Ovary (tissue), 9 donors: ENCODE measurements around the gene MTAP. TPM values are rescaled to one million over a fixed set of nuclear protein-coding genes. Genes with fewer than 3 reads are reported as not detected.

Source experiments
- DNase-seq, 5 donors: peaks; one replicate each; pipeline ENCODE4 v3.0.0-alpha.2; 2019 to 2020
- H3K27ac ChIP-seq, 2 donors: fragments of 200-600 bp; one replicate each; pipeline versions ENCODE4 v1.5.1 to v1.8.0; 2019 to 2022
- H3K27me3 ChIP-seq: fragments of 200-600 bp; one replicate; pipeline ENCODE4 v1.8.0; 2022
- H3K36me3 ChIP-seq: fragments of 200-600 bp; sonication (generic); one replicate; pipeline ENCODE4 v1.5.1; 2019
- H3K4me1 ChIP-seq: one replicate; pipeline ENCODE4 v1.8.1; 2013; ENCODE audit warnings: mild to moderate bottlenecking, moderate library complexity; ENCODE audit not compliant: insufficient read depth
- H3K4me3 ChIP-seq: fragments of 200-600 bp; sonication (generic); one replicate; pipeline ENCODE4 v1.5.1; 2017
- H3K9me3 ChIP-seq, 2 donors: fragments of 200-600 bp in 1 of 2; sonication (generic) in 1 of 2; one replicate each; pipeline versions ENCODE4 v1.5.1 to v1.8.1; 2013 to 2019; ENCODE audit warnings: mild to moderate bottlenecking in 1 of 2, moderate library complexity in 1 of 2
- EP300 ChIP-seq: sonication (generic); formaldehyde crosslinking; IDR thresholded peaks from one replicate; pipeline ENCODE4 v1.6.1; 2017; ENCODE audit warnings: antibody characterized with exemption
- POLR2A ChIP-seq: fragments of 450-650 bp; IDR thresholded peaks from one replicate; pipeline ENCODE4 v1.6.1; 2017; ENCODE audit warnings: antibody characterized with exemption, mild to moderate bottlenecking, moderate library complexity
- WGBS, 3 donors: extraction: QIAGEN DNeasy Blood & Tissue Kit in 1 of 3; methylation state at CpG; one replicate each; pipeline versions ENCODE4 v1.1.5 to v1.1.7; 2013 to 2017; 5-methylcytosine and 5-hydroxymethylcytosine counted together
- intact Hi-C, 4 donors: fragments of 100-400 bp; cut with DNase I; formaldehyde crosslinking; loops; one replicate each; pipeline versions ENCODE4 v1.11.0 to v1.15.1; 2022 to 2023
- polyA plus RNA-seq, 2 donors: library from polyadenylated mRNA; stranded (reverse); fragments of 200-250 nt in 1 of 2; fragments of 350-450 nt in 1 of 2; fragmentation: Illumina TruSeq in 1 of 2; extraction: RNeasy Lipid Tissue Mini Kit (QIAGEN cat#74804) in 1 of 2; gene quantifications; one replicate each; pipeline ENCODE4 v1.2.3, GENCODE V29; 2013 to 2014
- total RNA-seq, 7 donors: library from RNA; depleted of rRNA in 2 of 7; stranded (reverse); fragments of >200 nt in 2 of 7; fragmentation: NEBNext Ultra II Directional in 3 of 7; extraction: Animal tissue kit (Norgen Biotek cat#: 25700) in 3 of 7; gene quantifications; one replicate each; pipeline versions ENCODE4 v1.1.0 to v1.2.4, GENCODE V29; 2016 to 2023
- TF ChIP-seq, protein P1 (sequence below), 3 donors: fragments of 450-650 bp in 2 of 3; fragments of 200-600 bp in 1 of 3; IDR thresholded peaks; one replicate each; pipeline versions ENCODE4 v1.5.1 to v1.8.0; 2016 to 2022; ENCODE audit warnings: antibody characterized with exemption in 3 of 3, mild to moderate bottlenecking in 1 of 3
- donor health status: DM: no; HTN: no; CAD: no; lungs with moderate emphysema.
- donor health status: DM: no; HTN: no; CAD: no.
- donor health status: Bipolar disorder and iron deficiency.
- donor health status: DM: yes; HTN: yes; CAD: no.
- donor health status: DM: no; HTN: no; CAD: no.
- donor health status: DM: yes; HTN: yes; CAD: no.

MTAP gene
- total and polyA plus RNA-seq, 9 donors, result 12.2 to 43.3 (median 34.0) TPM

DNA sequence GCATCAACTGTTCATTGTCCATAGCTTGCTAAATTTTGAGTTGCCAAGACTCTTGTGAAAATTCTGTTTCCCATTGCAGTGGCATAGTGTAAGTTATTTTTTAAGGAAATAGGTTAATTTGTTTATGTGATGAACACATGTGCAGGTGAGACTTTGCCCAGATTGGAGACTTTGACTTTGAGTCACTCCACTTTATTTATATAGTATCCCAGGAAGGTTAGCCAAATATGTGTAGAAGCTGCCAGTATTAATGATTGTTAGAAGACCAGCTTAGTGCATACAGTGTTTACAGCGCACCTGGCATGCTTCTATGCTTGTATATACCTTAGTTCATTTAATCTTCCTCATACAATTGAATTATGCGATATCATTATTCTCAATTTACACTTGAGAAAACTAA is 51.0 kb downstream of the MTAP start:
- Histone ChIP-seq H3K27ac (no peak overlapping the region), H3K9me3 (no peaks in the 10 kb centered on the region), H3K4me3 (no peak overlapping the region), H3K27me3 (no peaks in the 10 kb centered on the region), H3K36me3 (no peaks in the 10 kb centered on the region), H3K4me1 (peaks cover 9% of the 10 kb centered on the region)
- TF ChIP-seq, protein P1, sequence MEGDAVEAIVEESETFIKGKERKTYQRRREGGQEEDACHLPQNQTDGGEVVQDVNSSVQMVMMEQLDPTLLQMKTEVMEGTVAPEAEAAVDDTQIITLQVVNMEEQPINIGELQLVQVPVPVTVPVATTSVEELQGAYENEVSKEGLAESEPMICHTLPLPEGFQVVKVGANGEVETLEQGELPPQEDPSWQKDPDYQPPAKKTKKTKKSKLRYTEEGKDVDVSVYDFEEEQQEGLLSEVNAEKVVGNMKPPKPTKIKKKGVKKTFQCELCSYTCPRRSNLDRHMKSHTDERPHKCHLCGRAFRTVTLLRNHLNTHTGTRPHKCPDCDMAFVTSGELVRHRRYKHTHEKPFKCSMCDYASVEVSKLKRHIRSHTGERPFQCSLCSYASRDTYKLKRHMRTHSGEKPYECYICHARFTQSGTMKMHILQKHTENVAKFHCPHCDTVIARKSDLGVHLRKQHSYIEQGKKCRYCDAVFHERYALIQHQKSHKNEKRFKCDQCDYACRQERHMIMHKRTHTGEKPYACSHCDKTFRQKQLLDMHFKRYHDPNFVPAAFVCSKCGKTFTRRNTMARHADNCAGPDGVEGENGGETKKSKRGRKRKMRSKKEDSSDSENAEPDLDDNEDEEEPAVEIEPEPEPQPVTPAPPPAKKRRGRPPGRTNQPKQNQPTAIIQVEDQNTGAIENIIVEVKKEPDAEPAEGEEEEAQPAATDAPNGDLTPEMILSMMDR (IDR thresholded peaks at IDR 0.05), result no peak
- TF ChIP-seq POLR2A (no peak), EP300 (no peak)
- WGBS, 3 donors, result 94 to 97% (median 95%) methylated on average over 2 of the region's 2 CpGs
- DNase-seq, result no peak
- intact Hi-C loops, result no loop called here

DNA sequence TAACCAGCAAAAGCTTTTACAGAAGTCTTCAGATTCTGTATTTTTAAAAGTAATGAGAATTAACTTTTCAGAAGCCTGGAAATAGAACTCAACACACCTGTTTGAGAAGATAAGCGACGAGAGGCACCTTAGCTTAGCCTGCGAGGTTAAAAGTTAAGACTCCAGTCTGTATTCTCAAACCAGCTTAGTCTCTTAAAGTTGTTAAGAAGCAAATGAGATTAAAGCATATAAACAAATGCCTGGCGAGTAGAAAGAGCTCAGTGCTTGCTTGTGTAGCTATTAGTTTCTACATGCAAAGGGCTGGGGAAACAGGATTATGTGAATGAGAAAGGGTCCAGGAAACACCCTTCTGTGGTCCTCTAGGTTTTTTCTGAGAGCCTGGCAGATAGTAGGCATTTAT is 51.7 kb downstream of the MTAP start:
- no peaks in the 10 kb centered on the region for H3K36me3 ChIP-seq
- DNase-seq, result no peak
- no peaks in the 10 kb centered on the region for H3K9me3 ChIP-seq
- TF ChIP-seq, protein P1 (IDR thresholded peaks at IDR 0.05), result no peak
- TF ChIP-seq EP300, result no peak
- TF ChIP-seq POLR2A, result no peak
- H3K4me3 ChIP-seq, result no peak overlapping the region
- H3K27me3 ChIP-seq, result no peaks in the 10 kb centered on the region
- WGBS, 3 donors, result 52 to 77% (median 68%) methylated on average over 4 of the region's 4 CpGs
- no peak overlapping the region for H3K27ac ChIP-seq
- peaks cover 9% of the 10 kb centered on the region for H3K4me1 ChIP-seq
- intact Hi-C loops, result no loop called here

DNA sequence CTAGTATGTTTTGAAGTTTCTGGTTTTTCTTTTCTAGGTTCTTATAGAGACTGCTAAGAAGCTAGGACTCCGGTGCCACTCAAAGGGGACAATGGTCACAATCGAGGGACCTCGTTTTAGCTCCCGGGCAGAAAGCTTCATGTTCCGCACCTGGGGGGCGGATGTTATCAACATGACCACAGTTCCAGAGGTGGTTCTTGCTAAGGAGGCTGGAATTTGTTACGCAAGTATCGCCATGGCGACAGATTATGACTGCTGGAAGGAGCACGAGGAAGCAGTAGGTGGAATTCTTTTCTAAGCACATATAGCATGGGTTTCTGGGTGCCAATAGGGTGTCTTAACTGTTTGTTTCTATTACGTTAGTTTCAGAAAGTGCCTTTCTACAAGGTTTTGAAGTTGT is 52.2 kb downstream of the MTAP start:
- Histone ChIP-seq H3K27ac (no peak overlapping the region), H3K9me3 (no peaks in the 10 kb centered on the region), H3K4me1 (peaks cover 9% of the 10 kb centered on the region), H3K36me3 (no peaks in the 10 kb centered on the region), H3K4me3 (no peak overlapping the region), H3K27me3 (no peaks in the 10 kb centered on the region)
- DNase-seq, result no peak
- intact Hi-C loops, result no loop called here
- TF ChIP-seq EP300 (no peak), POLR2A (no peak)
- TF ChIP-seq, protein P1 (IDR thresholded peaks at IDR 0.05), result no peak
- WGBS, 3 donors, result 85 to 89% (median 89%) methylated on average over 11 of the region's 11 CpGs

DNA sequence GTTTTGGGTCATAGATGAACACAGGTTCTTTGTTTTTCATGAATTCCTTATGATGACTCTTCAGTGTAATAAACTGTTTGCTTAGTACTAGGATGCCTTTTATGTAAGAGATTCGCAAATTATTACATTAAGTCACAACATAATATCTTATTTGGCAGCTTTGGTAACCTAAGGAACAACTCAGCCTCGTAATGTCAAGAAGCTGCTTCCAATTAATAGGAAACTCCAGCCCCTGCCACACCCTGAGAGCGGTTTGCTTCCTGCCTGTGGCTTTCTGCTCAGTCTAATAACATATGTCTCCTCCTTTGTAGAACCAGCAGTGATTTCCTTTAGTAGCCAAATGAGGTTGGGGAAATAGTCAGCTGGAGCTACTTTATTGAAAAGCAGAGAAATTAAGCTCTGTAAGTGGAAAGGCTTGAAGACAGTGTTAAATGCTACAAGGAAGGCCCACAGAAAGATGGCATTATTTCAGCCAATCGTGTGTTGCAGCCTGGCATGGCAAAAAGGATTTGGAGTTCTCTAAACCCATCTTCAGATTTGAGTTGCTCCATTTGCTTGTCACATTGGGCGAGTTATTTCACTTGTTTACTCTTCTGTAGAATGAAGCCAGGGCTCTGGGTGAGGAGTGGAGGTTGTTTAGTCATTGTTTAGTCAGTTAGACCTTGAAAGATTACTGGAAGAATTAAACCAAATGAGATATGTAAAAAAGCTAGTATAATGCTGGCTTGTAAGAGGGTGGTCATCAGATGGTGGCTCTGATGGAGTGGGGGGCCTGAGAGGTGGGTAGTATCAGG is 54.1 kb downstream of the MTAP start:
- intact Hi-C loops, result no loop called here
- no peak overlapping the region for H3K4me3 ChIP-seq
- H3K36me3 ChIP-seq, result no peaks in the 10 kb centered on the region
- H3K27ac ChIP-seq, result no peak overlapping the region
- H3K4me1 ChIP-seq, result peaks cover 9% of the 10 kb centered on the region
- no peaks in the 10 kb centered on the region for H3K9me3 ChIP-seq
- TF ChIP-seq EP300 (no peak), POLR2A (no peak)
- TF ChIP-seq, protein P1 (IDR thresholded peaks at IDR 0.05), result no peak
- H3K27me3 ChIP-seq, result no peaks in the 10 kb centered on the region
- 19 to 44% (median 21%) methylated on average over 5 of the region's 5 CpGs for WGBS, 3 donors
- no peak for DNase-seq
